Colonic mucosa (tissue), 4 donors: Measurements from ENCODE around the gene RBM15. TPM values are rescaled to one million over a fixed set of nuclear protein-coding genes. Genes with fewer than 3 reads are reported as not detected.

Experiments
- DNase-seq: peaks from one replicate; pipeline ENCODE4 v3.0.0-alpha.2; 2020
- H3K27ac ChIP-seq: fragments of 200-600 bp; one replicate; pipeline ENCODE4 v1.8.0; 2021
- H3K27me3 ChIP-seq: fragments of 200-600 bp; one replicate; pipeline ENCODE4 v1.8.0; 2021
- H3K36me3 ChIP-seq: fragments of 200-600 bp; one replicate; pipeline ENCODE4 v1.8.0; 2021
- H3K4me1 ChIP-seq: fragments of 200-600 bp; one replicate; pipeline ENCODE4 v1.8.0; 2021; ENCODE audit warnings: mild to moderate bottlenecking
- H3K4me3 ChIP-seq: fragments of 200-600 bp; one replicate; pipeline ENCODE4 v1.8.0; 2021
- H3K9ac ChIP-seq, 2 donors: one replicate each; pipeline ENCODE4 v1.7.0; 2013; ENCODE audit warnings: control low read depth in 2 of 2, low read depth in 2 of 2, low read length in 2 of 2
- H3K9me3 ChIP-seq: fragments of 200-600 bp; one replicate; pipeline ENCODE4 v1.8.0; 2021
- intact Hi-C: fragments of 100-400 bp; cut with DNase I; formaldehyde crosslinking; loops from one replicate; pipeline ENCODE4 v1.14.1; 2022
- total RNA-seq, 2 donors: library from RNA; stranded (reverse); fragmentation: NEBNext Ultra II Directional in 1 of 2; extraction: Animal tissue kit (Norgen Biotek cat#: 25700) in 1 of 2; gene quantifications; one replicate each; pipeline ENCODE4 v1.2.1, GENCODE V29; 2021
- TF ChIP-seq, protein P1 (sequence below): fragments of 200-600 bp; IDR thresholded peaks from one replicate; pipeline ENCODE4 v1.8.0; 2022; ENCODE audit warnings: antibody characterized with exemption, mild to moderate bottlenecking
- donor health status: healthy.
- donor health status: DM: no; HTN: no; CAD: no.
- donor health status: DM: no; HTN: no; CAD: no.

RBM15 gene
- total RNA-seq, 2 donors from 2014 or later: 24.1 to 35.9 TPM

DNA sequence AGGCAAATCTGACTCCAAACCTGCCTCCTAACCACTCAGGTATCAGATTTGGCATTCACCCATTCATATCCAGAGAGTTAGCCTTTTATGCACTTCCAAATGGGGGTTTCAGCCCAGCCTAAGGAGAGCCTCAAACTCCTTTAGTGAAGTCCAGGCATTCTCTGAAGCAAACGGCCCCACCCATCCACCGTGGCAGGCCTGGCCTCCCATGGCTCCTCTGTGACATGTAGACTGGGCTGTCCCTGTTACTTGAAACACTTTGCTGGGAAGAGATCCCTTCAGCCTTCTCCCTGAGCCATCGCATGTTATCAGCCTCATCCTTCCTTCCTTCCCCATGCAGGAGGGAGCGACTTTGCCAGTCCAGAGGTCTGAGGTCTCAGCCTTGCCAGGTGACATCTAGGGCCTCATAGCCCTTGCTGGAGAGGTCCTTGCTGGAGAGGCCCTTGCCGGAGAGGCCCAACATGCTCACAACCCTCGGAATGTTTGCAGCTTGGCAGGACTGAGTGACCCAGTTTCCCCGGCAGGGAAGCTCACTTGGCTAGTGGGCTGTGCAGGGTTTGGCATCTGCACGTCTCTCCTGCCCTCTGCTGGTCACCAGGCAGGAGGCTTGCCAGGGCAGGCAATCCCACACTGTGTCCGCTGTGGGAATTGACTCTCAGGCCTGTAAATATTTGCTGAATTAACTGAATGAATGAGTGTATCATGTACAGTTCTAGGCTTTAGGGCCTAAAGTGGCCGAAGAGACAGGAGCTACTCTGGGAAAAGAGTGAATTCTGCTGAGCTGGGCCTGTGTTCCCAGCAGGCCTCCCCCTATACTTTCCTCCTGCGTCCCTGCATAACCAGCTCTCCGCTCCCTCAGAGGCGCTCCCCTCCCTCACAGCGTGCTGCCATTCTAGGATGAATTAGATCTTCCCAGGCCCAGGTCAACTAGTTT lies 26.7 kb upstream of the RBM15 start:
- TF ChIP-seq, protein P1, sequence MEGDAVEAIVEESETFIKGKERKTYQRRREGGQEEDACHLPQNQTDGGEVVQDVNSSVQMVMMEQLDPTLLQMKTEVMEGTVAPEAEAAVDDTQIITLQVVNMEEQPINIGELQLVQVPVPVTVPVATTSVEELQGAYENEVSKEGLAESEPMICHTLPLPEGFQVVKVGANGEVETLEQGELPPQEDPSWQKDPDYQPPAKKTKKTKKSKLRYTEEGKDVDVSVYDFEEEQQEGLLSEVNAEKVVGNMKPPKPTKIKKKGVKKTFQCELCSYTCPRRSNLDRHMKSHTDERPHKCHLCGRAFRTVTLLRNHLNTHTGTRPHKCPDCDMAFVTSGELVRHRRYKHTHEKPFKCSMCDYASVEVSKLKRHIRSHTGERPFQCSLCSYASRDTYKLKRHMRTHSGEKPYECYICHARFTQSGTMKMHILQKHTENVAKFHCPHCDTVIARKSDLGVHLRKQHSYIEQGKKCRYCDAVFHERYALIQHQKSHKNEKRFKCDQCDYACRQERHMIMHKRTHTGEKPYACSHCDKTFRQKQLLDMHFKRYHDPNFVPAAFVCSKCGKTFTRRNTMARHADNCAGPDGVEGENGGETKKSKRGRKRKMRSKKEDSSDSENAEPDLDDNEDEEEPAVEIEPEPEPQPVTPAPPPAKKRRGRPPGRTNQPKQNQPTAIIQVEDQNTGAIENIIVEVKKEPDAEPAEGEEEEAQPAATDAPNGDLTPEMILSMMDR: peak; percentile 86
- H3K4me1 ChIP-seq: peaks cover 7% of the 10 kb centered on the region
- H3K36me3 ChIP-seq: no peaks in the 10 kb centered on the region
- intact Hi-C loops: loop anchor here (2.0 to 5.0 kb wide), 2 partner anchors 106 to 140 kb away; partner anchors contain the start of gene PROK1
- H3K27me3 ChIP-seq: no peaks in the 10 kb centered on the region
- no peaks in the 10 kb centered on the region for H3K9me3 ChIP-seq
- H3K4me3 ChIP-seq: no peak overlapping the region
- peak overlapping the region in 1 of 2 donors; percentile 0 for H3K9ac ChIP-seq
- H3K27ac ChIP-seq: no peak overlapping the region
- DNase-seq: peak; percentile 81

- no peaks in the 10 kb centered on the region for H3K27me3 ChIP-seq
- H3K4me3 ChIP-seq: no peak overlapping the region
- no peak overlapping the region for H3K9ac ChIP-seq
- H3K9me3 ChIP-seq: no peaks in the 10 kb centered on the region
- peaks cover 7% of the 10 kb centered on the region for H3K4me1 ChIP-seq
- no peaks in the 10 kb centered on the region for H3K36me3 ChIP-seq
- TF ChIP-seq, protein P1: no peak
- H3K27ac ChIP-seq: no peak overlapping the region
- DNase-seq: no peak
- intact Hi-C loops: no loop called here
These were observed 22.4 kb upstream of the RBM15 start for GRCh38 chr1:110316735-110317134.

DNA sequence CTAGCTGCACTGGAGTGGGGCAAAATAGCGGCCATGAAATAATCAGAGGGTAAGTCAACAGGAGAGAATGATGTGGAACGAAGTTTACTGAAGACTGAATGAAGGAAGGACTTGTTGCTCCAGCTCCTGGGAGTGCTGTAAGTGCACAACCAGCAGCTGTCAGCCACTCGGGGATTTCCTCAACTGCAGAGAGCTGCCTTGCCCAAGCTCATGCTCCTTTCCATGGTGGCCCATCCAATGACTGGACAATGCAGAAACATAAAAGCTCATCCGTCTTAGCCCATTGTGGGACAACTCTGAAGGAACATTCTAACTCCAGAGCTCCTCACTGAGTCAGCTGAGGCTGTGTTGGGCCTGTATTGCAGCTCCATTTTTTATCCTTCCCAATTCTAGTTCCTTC lies 21.1 kb upstream of the RBM15 start:
- H3K9me3 ChIP-seq: no peaks in the 10 kb centered on the region
- no peak overlapping the region for H3K9ac ChIP-seq
- no peaks in the 10 kb centered on the region for H3K4me1 ChIP-seq
- H3K27me3 ChIP-seq: no peaks in the 10 kb centered on the region
- H3K4me3 ChIP-seq: no peak overlapping the region
- no peak for DNase-seq
- TF ChIP-seq, protein P1: no peak
- no peak overlapping the region for H3K27ac ChIP-seq
- no peaks in the 10 kb centered on the region for H3K36me3 ChIP-seq
- intact Hi-C loops: no loop called here

DNA sequence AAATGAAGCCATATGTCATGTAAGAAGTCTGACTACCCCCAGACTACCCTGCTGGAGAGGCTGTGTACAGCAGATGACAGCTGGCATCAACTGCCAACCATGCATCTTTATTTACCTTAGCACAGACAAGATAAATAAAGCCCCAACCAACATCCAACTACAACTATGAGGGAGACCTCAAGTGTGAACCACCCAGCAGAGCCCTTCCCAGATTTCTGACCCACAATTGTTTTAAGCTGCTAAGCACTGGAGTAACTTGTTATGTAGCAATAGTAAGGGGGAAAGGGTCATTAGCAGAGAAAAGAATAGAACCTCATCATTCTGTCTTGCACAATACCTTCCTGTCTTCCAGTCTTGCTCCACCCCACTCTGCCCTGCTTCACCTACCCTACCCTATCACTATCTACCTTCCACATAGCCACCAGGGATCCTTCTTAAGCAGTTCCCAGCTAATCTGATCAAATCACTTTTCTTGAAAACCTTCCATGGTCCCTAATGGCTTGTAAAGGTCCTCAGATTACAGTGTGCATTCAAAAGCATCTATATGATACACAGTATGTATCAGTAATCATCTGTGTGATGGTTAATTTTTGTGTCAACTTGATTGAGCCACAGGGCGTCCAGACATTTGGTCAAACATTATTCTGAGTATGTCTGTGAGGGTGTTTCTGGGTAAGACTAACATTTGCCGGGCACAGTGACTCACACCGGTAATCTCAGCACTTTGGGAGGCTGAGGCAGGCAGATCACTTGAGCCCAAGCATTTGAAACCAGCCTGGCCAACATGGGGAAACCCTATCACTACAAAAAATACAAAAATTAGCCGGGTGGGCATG lies 19.6 kb upstream of the RBM15 start:
- Histone ChIP-seq H3K9me3 (no peaks in the 10 kb centered on the region), H3K36me3 (no peaks in the 10 kb centered on the region), H3K27ac (no peak overlapping the region), H3K27me3 (no peaks in the 10 kb centered on the region), H3K9ac (no peak overlapping the region), H3K4me3 (no peak overlapping the region), H3K4me1 (no peaks in the 10 kb centered on the region)
- TF ChIP-seq, protein P1: no peak
- intact Hi-C loops: no loop called here
- DNase-seq: no peak

GRCh38 chr1:110320168-110320518 lies 19.0 kb upstream of the RBM15 start:
- Histone ChIP-seq H3K9ac (no peak overlapping the region), H3K27ac (no peak overlapping the region), H3K9me3 (no peaks in the 10 kb centered on the region), H3K36me3 (no peaks in the 10 kb centered on the region), H3K4me3 (no peak overlapping the region), H3K4me1 (no peaks in the 10 kb centered on the region), H3K27me3 (no peaks in the 10 kb centered on the region)
- no peak for DNase-seq
- TF ChIP-seq, protein P1: no peak
- intact Hi-C loops: no loop called here
